H1 (cell line): ENCODE data around the gene IDUA. TPM values are rescaled to one million over a fixed set of nuclear protein-coding genes. Genes with fewer than 3 reads are reported as not detected.

ENCODE experiments used
- CHD2 ChIP-seq: IDR thresholded peaks from 2 replicates; pipeline ENCODE4 v1.6.1; 2012; ENCODE audit warnings: low read length, improper control_type of control experiment
- CTBP2 ChIP-seq: IDR thresholded peaks from 2 replicates; pipeline ENCODE4 v1.7.0; 2011; ENCODE audit warnings: borderline replicate concordance, mild to moderate bottlenecking, moderate library complexity, mixed read lengths, low read length; ENCODE audit not compliant: insufficient read depth, insufficient read length
- EZH2 ChIP-seq: fragments of 200-600 bp; sonication (generic); IDR thresholded peaks from 2 replicates; pipeline ENCODE4 v1.7.1; 2012; ENCODE audit warnings: low read depth, mild to moderate bottlenecking, moderate library complexity, low read length, inconsistent platforms; ENCODE audit not compliant: severe bottlenecking
- JUND ChIP-seq: IDR thresholded peaks from 2 replicates; pipeline ENCODE4 v1.6.1; 2011; ENCODE audit warnings: mild to moderate bottlenecking, improper control_type of control experiment, low read length
- POU5F1 ChIP-seq: IDR thresholded peaks from 2 replicates; pipeline ENCODE4 v1.6.1; 2011; ENCODE audit warnings: low read depth, mild to moderate bottlenecking, low read length, moderate library complexity
- RBBP5 ChIP-seq: IDR thresholded peaks from 2 replicates; pipeline ENCODE4 v1.7.1; 2012; ENCODE audit warnings: low read depth, mild to moderate bottlenecking, inconsistent platforms, low read length, moderate library complexity, borderline replicate concordance
- polyA plus RNA-seq, 7 experiments: library from polyadenylated mRNA; depleted of rRNA in 3 of 7; stranded (reverse) in 5 of 7; unstranded in 2 of 7; fragments of >200 nt in 5 of 7; fragments of 200-250 nt in 2 of 7; gene quantifications; 1 replicate in 5 of 7; 2 replicates in 1 of 7; 4 replicates in 1 of 7; pipeline versions ENCODE4 v1.2.1 to v1.2.3, GENCODE V29; 2011 to 2013; ENCODE audit warnings: missing spikeins in 2 of 7, mixed read lengths in 2 of 7
- total RNA-seq: library from RNA; stranded (reverse); fragmentation: NEBNext Ultra II Directional; extraction: Animal tissue kit (Norgen Biotek cat#: 25700); gene quantifications from 2 replicates; pipeline ENCODE4 v1.2.1, GENCODE V29; 2021
- TF ChIP-seq, protein P1 (sequence below): fragments of 300-600 bp; sonication (generic); IDR thresholded peaks from 2 replicates; pipeline ENCODE4 v1.7.1; 2012; ENCODE audit warnings: low read length, moderate library complexity, mild to moderate bottlenecking, inconsistent platforms; ENCODE audit not compliant: insufficient replicate concordance
- TF ChIP-seq, protein P2 (sequence below): IDR thresholded peaks from 2 replicates; pipeline ENCODE4 v1.6.1; 2011; ENCODE audit warnings: low read length, improper control_type of control experiment

The IDUA gene
- total and polyA plus RNA-seq, 2 of the 8 experiments (the other 6 are each of a cell fraction or from before 2014, with no cell fraction given), result 2.8 to 4.8 TPM

DNA sequence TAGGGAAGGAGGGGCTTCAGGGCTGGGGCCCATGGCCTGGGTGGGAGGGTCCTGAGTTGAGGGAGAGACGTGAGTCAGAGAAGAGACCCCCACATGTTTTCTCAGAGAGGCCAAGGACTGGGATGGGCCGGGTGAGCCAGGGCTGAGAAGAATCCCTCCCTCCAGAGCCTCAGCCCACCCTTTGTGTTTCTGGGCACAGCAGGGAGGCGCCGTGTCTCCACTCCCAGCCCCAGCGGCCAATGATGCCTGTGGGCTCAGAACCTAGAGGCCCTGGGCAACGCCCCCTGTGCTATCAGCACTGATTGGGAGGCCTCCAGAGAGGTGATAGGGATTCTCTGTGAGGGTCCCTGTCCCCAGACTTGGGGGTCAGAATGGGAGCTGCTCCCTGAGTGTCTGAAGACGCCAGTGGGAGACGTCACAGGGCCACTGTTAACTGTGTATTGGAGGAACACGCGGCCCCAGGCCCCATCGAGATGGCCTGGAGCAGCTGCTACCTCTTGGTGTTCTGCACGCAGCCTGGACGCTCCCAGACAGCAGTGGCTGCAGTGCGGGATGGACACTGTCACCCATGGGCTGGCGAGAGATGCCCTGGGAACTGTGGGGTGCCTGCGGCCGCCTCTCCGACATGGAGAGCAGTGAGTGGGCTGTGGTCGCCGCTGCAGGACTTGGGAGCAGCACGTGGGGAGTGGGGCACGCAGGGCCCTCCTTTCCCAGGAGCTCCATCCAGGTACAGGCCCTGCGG is 33.1 kb downstream of the IDUA start (continued):
- TF ChIP-seq, protein P1, sequence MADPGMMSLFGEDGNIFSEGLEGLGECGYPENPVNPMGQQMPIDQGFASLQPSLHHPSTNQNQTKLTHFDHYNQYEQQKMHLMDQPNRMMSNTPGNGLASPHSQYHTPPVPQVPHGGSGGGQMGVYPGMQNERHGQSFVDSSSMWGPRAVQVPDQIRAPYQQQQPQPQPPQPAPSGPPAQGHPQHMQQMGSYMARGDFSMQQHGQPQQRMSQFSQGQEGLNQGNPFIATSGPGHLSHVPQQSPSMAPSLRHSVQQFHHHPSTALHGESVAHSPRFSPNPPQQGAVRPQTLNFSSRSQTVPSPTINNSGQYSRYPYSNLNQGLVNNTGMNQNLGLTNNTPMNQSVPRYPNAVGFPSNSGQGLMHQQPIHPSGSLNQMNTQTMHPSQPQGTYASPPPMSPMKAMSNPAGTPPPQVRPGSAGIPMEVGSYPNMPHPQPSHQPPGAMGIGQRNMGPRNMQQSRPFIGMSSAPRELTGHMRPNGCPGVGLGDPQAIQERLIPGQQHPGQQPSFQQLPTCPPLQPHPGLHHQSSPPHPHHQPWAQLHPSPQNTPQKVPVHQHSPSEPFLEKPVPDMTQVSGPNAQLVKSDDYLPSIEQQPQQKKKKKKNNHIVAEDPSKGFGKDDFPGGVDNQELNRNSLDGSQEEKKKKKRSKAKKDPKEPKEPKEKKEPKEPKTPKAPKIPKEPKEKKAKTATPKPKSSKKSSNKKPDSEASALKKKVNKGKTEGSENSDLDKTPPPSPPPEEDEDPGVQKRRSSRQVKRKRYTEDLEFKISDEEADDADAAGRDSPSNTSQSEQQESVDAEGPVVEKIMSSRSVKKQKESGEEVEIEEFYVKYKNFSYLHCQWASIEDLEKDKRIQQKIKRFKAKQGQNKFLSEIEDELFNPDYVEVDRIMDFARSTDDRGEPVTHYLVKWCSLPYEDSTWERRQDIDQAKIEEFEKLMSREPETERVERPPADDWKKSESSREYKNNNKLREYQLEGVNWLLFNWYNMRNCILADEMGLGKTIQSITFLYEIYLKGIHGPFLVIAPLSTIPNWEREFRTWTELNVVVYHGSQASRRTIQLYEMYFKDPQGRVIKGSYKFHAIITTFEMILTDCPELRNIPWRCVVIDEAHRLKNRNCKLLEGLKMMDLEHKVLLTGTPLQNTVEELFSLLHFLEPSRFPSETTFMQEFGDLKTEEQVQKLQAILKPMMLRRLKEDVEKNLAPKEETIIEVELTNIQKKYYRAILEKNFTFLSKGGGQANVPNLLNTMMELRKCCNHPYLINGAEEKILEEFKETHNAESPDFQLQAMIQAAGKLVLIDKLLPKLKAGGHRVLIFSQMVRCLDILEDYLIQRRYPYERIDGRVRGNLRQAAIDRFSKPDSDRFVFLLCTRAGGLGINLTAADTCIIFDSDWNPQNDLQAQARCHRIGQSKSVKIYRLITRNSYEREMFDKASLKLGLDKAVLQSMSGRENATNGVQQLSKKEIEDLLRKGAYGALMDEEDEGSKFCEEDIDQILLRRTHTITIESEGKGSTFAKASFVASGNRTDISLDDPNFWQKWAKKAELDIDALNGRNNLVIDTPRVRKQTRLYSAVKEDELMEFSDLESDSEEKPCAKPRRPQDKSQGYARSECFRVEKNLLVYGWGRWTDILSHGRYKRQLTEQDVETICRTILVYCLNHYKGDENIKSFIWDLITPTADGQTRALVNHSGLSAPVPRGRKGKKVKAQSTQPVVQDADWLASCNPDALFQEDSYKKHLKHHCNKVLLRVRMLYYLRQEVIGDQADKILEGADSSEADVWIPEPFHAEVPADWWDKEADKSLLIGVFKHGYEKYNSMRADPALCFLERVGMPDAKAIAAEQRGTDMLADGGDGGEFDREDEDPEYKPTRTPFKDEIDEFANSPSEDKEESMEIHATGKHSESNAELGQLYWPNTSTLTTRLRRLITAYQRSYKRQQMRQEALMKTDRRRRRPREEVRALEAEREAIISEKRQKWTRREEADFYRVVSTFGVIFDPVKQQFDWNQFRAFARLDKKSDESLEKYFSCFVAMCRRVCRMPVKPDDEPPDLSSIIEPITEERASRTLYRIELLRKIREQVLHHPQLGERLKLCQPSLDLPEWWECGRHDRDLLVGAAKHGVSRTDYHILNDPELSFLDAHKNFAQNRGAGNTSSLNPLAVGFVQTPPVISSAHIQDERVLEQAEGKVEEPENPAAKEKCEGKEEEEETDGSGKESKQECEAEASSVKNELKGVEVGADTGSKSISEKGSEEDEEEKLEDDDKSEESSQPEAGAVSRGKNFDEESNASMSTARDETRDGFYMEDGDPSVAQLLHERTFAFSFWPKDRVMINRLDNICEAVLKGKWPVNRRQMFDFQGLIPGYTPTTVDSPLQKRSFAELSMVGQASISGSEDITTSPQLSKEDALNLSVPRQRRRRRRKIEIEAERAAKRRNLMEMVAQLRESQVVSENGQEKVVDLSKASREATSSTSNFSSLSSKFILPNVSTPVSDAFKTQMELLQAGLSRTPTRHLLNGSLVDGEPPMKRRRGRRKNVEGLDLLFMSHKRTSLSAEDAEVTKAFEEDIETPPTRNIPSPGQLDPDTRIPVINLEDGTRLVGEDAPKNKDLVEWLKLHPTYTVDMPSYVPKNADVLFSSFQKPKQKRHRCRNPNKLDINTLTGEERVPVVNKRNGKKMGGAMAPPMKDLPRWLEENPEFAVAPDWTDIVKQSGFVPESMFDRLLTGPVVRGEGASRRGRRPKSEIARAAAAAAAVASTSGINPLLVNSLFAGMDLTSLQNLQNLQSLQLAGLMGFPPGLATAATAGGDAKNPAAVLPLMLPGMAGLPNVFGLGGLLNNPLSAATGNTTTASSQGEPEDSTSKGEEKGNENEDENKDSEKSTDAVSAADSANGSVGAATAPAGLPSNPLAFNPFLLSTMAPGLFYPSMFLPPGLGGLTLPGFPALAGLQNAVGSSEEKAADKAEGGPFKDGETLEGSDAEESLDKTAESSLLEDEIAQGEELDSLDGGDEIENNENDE, result no peak
- TF ChIP-seq EZH2 (no peak), POU5F1 (no peak), RBBP5 (no peak), JUND (no peak), CHD2 (no peak), CTBP2 (no peak)
- TF ChIP-seq, protein P2, sequence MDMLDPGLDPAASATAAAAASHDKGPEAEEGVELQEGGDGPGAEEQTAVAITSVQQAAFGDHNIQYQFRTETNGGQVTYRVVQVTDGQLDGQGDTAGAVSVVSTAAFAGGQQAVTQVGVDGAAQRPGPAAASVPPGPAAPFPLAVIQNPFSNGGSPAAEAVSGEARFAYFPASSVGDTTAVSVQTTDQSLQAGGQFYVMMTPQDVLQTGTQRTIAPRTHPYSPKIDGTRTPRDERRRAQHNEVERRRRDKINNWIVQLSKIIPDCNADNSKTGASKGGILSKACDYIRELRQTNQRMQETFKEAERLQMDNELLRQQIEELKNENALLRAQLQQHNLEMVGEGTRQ, result no peak
